ENCODE data around the gene FOXM1.

The FOXM1 gene

GRCh38 chr12:2862876-2863275, 14.1 kb downstream of the FOXM1 start:
- Histone ChIP-seq H3K36me3 (ENCODE audit: insufficient read depth, low read length) (peaks cover 38% of the 10 kb centered on the region), H3K9me3 (ENCODE audit: control insufficient read depth, insufficient read depth, low read length) (no peaks in the 10 kb centered on the region), H3K4me1 (ENCODE audit: insufficient read depth, low read length) (no peaks in the 10 kb centered on the region), H3K9ac (ENCODE audit: low read depth, low read length) (no peak overlapping the region)

GRCh38 chr12:2860170-2860569, 16.8 kb downstream of the FOXM1 start:
- H3K9ac ChIP-seq (ENCODE audit: low read depth, low read length): no peak overlapping the region
- H3K4me1 ChIP-seq (ENCODE audit: insufficient read depth, low read length): no peaks in the 10 kb centered on the region
- H3K36me3 ChIP-seq (ENCODE audit: insufficient read depth, low read length): peaks cover 18% of the 10 kb centered on the region
- H3K9me3 ChIP-seq (ENCODE audit: control insufficient read depth, insufficient read depth, low read length): no peaks in the 10 kb centered on the region

- no peak overlapping the region for H3K9ac ChIP-seq (ENCODE audit: low read depth, low read length)
- no peaks in the 10 kb centered on the region for H3K9me3 ChIP-seq (ENCODE audit: control insufficient read depth, insufficient read depth, low read length)
- H3K4me1 ChIP-seq (ENCODE audit: insufficient read depth, low read length): no peaks in the 10 kb centered on the region
- peaks cover 15% of the 10 kb centered on the region for H3K36me3 ChIP-seq (ENCODE audit: insufficient read depth, low read length)
Observed at GRCh38 chr12:2858944-2859421, 18.0 kb downstream of the FOXM1 start.

GRCh38 chr12:2858334-2858733, 18.6 kb downstream of the FOXM1 start:
- no peak overlapping the region for H3K9ac ChIP-seq (ENCODE audit: low read depth, low read length)
- H3K36me3 ChIP-seq (ENCODE audit: insufficient read depth, low read length): peaks cover 15% of the 10 kb centered on the region
- H3K4me1 ChIP-seq (ENCODE audit: insufficient read depth, low read length): no peaks in the 10 kb centered on the region
- H3K9me3 ChIP-seq (ENCODE audit: control insufficient read depth, insufficient read depth, low read length): no peaks in the 10 kb centered on the region

- Histone ChIP-seq H3K36me3 (ENCODE audit: insufficient read depth, low read length) (peaks cover 15% of the 10 kb centered on the region), H3K4me1 (ENCODE audit: insufficient read depth, low read length) (no peaks in the 10 kb centered on the region), H3K9me3 (ENCODE audit: control insufficient read depth, insufficient read depth, low read length) (no peaks in the 10 kb centered on the region), H3K9ac (ENCODE audit: low read depth, low read length) (no peak overlapping the region)
Observed at GRCh38 chr12:2857576-2857975, 19.4 kb downstream of the FOXM1 start.

GRCh38 chr12:2857021-2857431, 19.9 kb downstream of the FOXM1 start, which contains the start of gene TEX52:
Gene TEX52, minus strand, starts transcription at chr12:2857039. Its CDS starts 13 bp downstream, at chr12:2857026.
- Histone ChIP-seq H3K36me3 (ENCODE audit: insufficient read depth, low read length) (peaks cover 15% of the 10 kb centered on the region), H3K9ac (ENCODE audit: low read depth, low read length) (no peak within 1 kb of the TSS), H3K4me1 (ENCODE audit: insufficient read depth, low read length) (no peaks in the 10 kb centered on the region), H3K9me3 (ENCODE audit: control insufficient read depth, insufficient read depth, low read length) (no peaks in the 10 kb centered on the region)

- peaks cover 15% of the 10 kb centered on the region for H3K36me3 ChIP-seq (ENCODE audit: insufficient read depth, low read length)
- H3K4me1 ChIP-seq (ENCODE audit: insufficient read depth, low read length): no peaks in the 10 kb centered on the region
- no peak overlapping the region for H3K9ac ChIP-seq (ENCODE audit: low read depth, low read length)
- H3K9me3 ChIP-seq (ENCODE audit: control insufficient read depth, insufficient read depth, low read length): no peaks in the 10 kb centered on the region
Observed at GRCh38 chr12:2856051-2856450, 20.9 kb downstream of the FOXM1 start.

GRCh38 chr12:2855546-2855945, 21.4 kb downstream of the FOXM1 start:
- Histone ChIP-seq H3K36me3 (ENCODE audit: insufficient read depth, low read length) (peaks cover 15% of the 10 kb centered on the region), H3K4me1 (ENCODE audit: insufficient read depth, low read length) (no peaks in the 10 kb centered on the region), H3K9me3 (ENCODE audit: control insufficient read depth, insufficient read depth, low read length) (no peaks in the 10 kb centered on the region), H3K9ac (ENCODE audit: low read depth, low read length) (no peak overlapping the region)

- Histone ChIP-seq H3K9ac (ENCODE audit: low read depth, low read length) (no peak overlapping the region), H3K36me3 (ENCODE audit: insufficient read depth, low read length) (peaks cover 9% of the 10 kb centered on the region), H3K9me3 (ENCODE audit: control insufficient read depth, insufficient read depth, low read length) (no peaks in the 10 kb centered on the region), H3K4me1 (ENCODE audit: insufficient read depth, low read length) (peaks cover 2% of the 10 kb centered on the region; the same call in 1 of the 2 replicates)
Observed at GRCh38 chr12:2854669-2855453, 22.1 kb downstream of the FOXM1 start.

- H3K36me3 ChIP-seq (ENCODE audit: insufficient read depth, low read length): no peaks in the 10 kb centered on the region; the same call in 1 of the 2 replicates
- H3K9ac ChIP-seq (ENCODE audit: low read depth, low read length): no peak overlapping the region
- H3K9me3 ChIP-seq (ENCODE audit: control insufficient read depth, insufficient read depth, low read length): no peaks in the 10 kb centered on the region
- H3K4me1 ChIP-seq (ENCODE audit: insufficient read depth, low read length): peaks cover 7% of the 10 kb centered on the region; the same call in 1 of the 2 replicates
Observed at GRCh38 chr12:2853626-2854025, 23.3 kb downstream of the FOXM1 start.

- Histone ChIP-seq H3K9me3 (ENCODE audit: control insufficient read depth, insufficient read depth, low read length) (no peaks in the 10 kb centered on the region), H3K4me1 (ENCODE audit: insufficient read depth, low read length) (peaks cover 7% of the 10 kb centered on the region; the same call in 1 of the 2 replicates), H3K36me3 (ENCODE audit: insufficient read depth, low read length) (no peaks in the 10 kb centered on the region), H3K9ac (ENCODE audit: low read depth, low read length) (no peak overlapping the region)
Observed at GRCh38 chr12:2851931-2852330, 25.0 kb downstream of the FOXM1 start.

- Histone ChIP-seq H3K36me3 (ENCODE audit: insufficient read depth, low read length) (no peaks in the 10 kb centered on the region), H3K4me1 (ENCODE audit: insufficient read depth, low read length) (peaks cover 13% of the 10 kb centered on the region; the same call in 1 of the 2 replicates), H3K9me3 (ENCODE audit: control insufficient read depth, insufficient read depth, low read length) (no peaks in the 10 kb centered on the region), H3K9ac (ENCODE audit: low read depth, low read length) (no peak overlapping the region)
Observed at GRCh38 chr12:2845280-2845679, 31.7 kb downstream of the FOXM1 start.

- H3K9ac ChIP-seq (ENCODE audit: low read depth, low read length): no peak overlapping the region
Observed at GRCh38 chr12:2844786-2845185, 32.2 kb downstream of the FOXM1 start.

GRCh38 chr12:2842948-2843347, 34.0 kb downstream of the FOXM1 start:
- Histone ChIP-seq H3K9me3 (ENCODE audit: control insufficient read depth, insufficient read depth, low read length) (no peaks in the 10 kb centered on the region), H3K4me1 (ENCODE audit: insufficient read depth, low read length) (peaks cover 6% of the 10 kb centered on the region; the same call in 1 of the 2 replicates), H3K9ac (ENCODE audit: low read depth, low read length) (no peak overlapping the region), H3K36me3 (ENCODE audit: insufficient read depth, low read length) (peaks cover 2% of the 10 kb centered on the region; the same call in 1 of the 2 replicates)

More at GRCh38 chr12:2844786-2845185, 32.2 kb downstream of the FOXM1 start:
- Histone ChIP-seq H3K4me1 (ENCODE audit: insufficient read depth, low read length) (peaks cover 10% of the 10 kb centered on the region; the same call in 1 of the 2 replicates), H3K9me3 (ENCODE audit: control insufficient read depth, insufficient read depth, low read length) (no peaks in the 10 kb centered on the region), H3K36me3 (ENCODE audit: insufficient read depth, low read length) (peaks cover under 1% of the 10 kb centered on the region; the same call in 1 of the 2 replicates)

Measured in ES-I3 (cell line).